Adipocyte (in vitro differentiated cells): ENCODE data around the gene ITGB4.

Source experiments
- DNase-seq: peaks from one replicate; pipeline ENCODE4 v3.0.0-alpha.2; 2015; ENCODE audit warnings: low read depth
- H3K27me3 ChIP-seq: replicated peaks from 2 replicates; pipeline ENCODE4 v1.7.0; 2013; ENCODE audit warnings: mild to moderate bottlenecking, low read length, moderate library complexity; ENCODE audit not compliant: control insufficient read depth, insufficient read depth
- H3K36me3 ChIP-seq: 2 replicates; pipeline ENCODE4 v1.7.0; 2013; ENCODE audit warnings: low read length, mild to moderate bottlenecking, moderate library complexity; ENCODE audit not compliant: control insufficient read depth, insufficient read depth, severe bottlenecking
- H3K4me1 ChIP-seq: 2 replicates; pipeline ENCODE4 v1.7.0; 2013; ENCODE audit warnings: mild to moderate bottlenecking, low read length, moderate library complexity; ENCODE audit not compliant: control insufficient read depth, insufficient read depth
- H3K4me3 ChIP-seq: 2 replicates; pipeline ENCODE4 v1.7.0; 2013; ENCODE audit warnings: mild to moderate bottlenecking, low read length, moderate library complexity
- H3K9ac ChIP-seq: 2 replicates; pipeline ENCODE4 v1.7.0; 2013; ENCODE audit warnings: mild to moderate bottlenecking, low read length, moderate library complexity
- H3K9me3 ChIP-seq: 2 replicates; pipeline ENCODE4 v1.7.0; 2013; ENCODE audit warnings: mild to moderate bottlenecking, low read length, moderate library complexity; ENCODE audit not compliant: control insufficient read depth

The ITGB4 gene

GRCh38 chr17:75791254-75791653, 70.0 kb downstream of the ITGB4 start:
- Histone ChIP-seq H3K4me3 (no peak overlapping the region), H3K9me3 (no peaks in the 10 kb centered on the region), H3K4me1 (peaks cover 6% of the 10 kb centered on the region), H3K36me3 (peaks cover 11% of the 10 kb centered on the region), H3K27me3 (no peaks in the 10 kb centered on the region), H3K9ac (no peak overlapping the region)
- DNase-seq: no peak

GRCh38 chr17:75793460-75793859, 72.2 kb downstream of the ITGB4 start:
- DNase-seq: no peak
- Histone ChIP-seq H3K27me3 (no peaks in the 10 kb centered on the region), H3K4me3 (no peak overlapping the region), H3K9ac (no peak overlapping the region), H3K4me1 (no peaks in the 10 kb centered on the region), H3K9me3 (no peaks in the 10 kb centered on the region), H3K36me3 (peaks cover 17% of the 10 kb centered on the region)

GRCh38 chr17:75795820-75796607, 74.8 kb downstream of the ITGB4 start:
- peaks cover 30% of the 10 kb centered on the region for H3K36me3 ChIP-seq

GRCh38 chr17:75799402-75799801, 78.1 kb downstream of the ITGB4 start:
- DNase-seq: no peak
- no peaks in the 10 kb centered on the region for H3K27me3 ChIP-seq
- no peaks in the 10 kb centered on the region for H3K4me1 ChIP-seq
- H3K9me3 ChIP-seq: no peaks in the 10 kb centered on the region
- peaks cover 28% of the 10 kb centered on the region for H3K36me3 ChIP-seq
- H3K4me3 ChIP-seq: no peak overlapping the region
- H3K9ac ChIP-seq: no peak overlapping the region

More at GRCh38 chr17:75795820-75796607, 74.8 kb downstream of the ITGB4 start:
- no peaks in the 10 kb centered on the region for H3K4me1 ChIP-seq
- H3K27me3 ChIP-seq: no peaks in the 10 kb centered on the region
- no peak overlapping the region for H3K4me3 ChIP-seq
- H3K9me3 ChIP-seq: no peaks in the 10 kb centered on the region
- no peak overlapping the region for H3K9ac ChIP-seq
- no peak for DNase-seq

- Histone ChIP-seq H3K27me3 (no peaks in the 10 kb centered on the region), H3K9ac (no peak overlapping the region), H3K9me3 (no peaks in the 10 kb centered on the region), H3K36me3 (peaks cover 17% of the 10 kb centered on the region), H3K4me3 (no peak overlapping the region), H3K4me1 (peaks cover 5% of the 10 kb centered on the region)
- no peak for DNase-seq
Observed at GRCh38 chr17:75803883-75804282, 82.6 kb downstream of the ITGB4 start.

- Histone ChIP-seq H3K36me3 (peaks cover 17% of the 10 kb centered on the region), H3K4me1 (peaks cover 18% of the 10 kb centered on the region), H3K9me3 (no peaks in the 10 kb centered on the region), H3K27me3 (no peaks in the 10 kb centered on the region), H3K4me3 (no peak overlapping the region), H3K9ac (no peak overlapping the region)
- no peak for DNase-seq
Observed at GRCh38 chr17:75806822-75807500, 85.7 kb downstream of the ITGB4 start.
